RWPE2 (cell line): ENCODE data around the gene EHD4.

Experiments used
- ATAC-seq: fragments of 200-7000 bp; cut with Tn5 transposase; 3 replicates; pipeline ENCODE4 v1.9.1; 2021; ENCODE audit warnings: low read depth
- DNase-seq: peaks from one replicate; pipeline ENCODE4 v3.0.0-alpha.2; 2020; ENCODE audit warnings: low spot score
- H3K27ac ChIP-seq: fragments of 450-650 bp; 2 replicates; pipeline ENCODE4 v1.5.1; 2017; ENCODE audit warnings: mild to moderate bottlenecking; ENCODE audit not compliant: poor library complexity, severe bottlenecking
- H3K27me3 ChIP-seq: fragments of 250-450 bp; sonication (Bioruptor Pico); 2 replicates; pipeline ENCODE4 v1.5.1; 2021; ENCODE audit warnings: mild to moderate bottlenecking, moderate library complexity; ENCODE audit not compliant: insufficient read depth, poor library complexity, severe bottlenecking
- H3K36me3 ChIP-seq: fragments of 250-450 bp; sonication (Bioruptor Pico); 2 replicates; pipeline ENCODE4 v1.5.1; 2020; ENCODE audit warnings: low read depth, mild to moderate bottlenecking, moderate library complexity
- H3K4me1 ChIP-seq: fragments of 250-450 bp; sonication (Bioruptor Pico); 2 replicates; pipeline ENCODE4 v1.5.1; 2021; ENCODE audit warnings: mild to moderate bottlenecking, moderate library complexity; ENCODE audit not compliant: insufficient read depth, poor library complexity, severe bottlenecking
- H3K4me3 ChIP-seq: fragments of 250-450 bp; sonication (Bioruptor Pico); 2 replicates; pipeline ENCODE4 v1.5.1; 2021; ENCODE audit warnings: mild to moderate bottlenecking, moderate library complexity; ENCODE audit not compliant: severe bottlenecking
- H3K9me3 ChIP-seq: fragments of 250-450 bp; sonication (Bioruptor Pico); 2 replicates; pipeline ENCODE4 v1.5.1; 2021; ENCODE audit warnings: mild to moderate bottlenecking, moderate library complexity; ENCODE audit not compliant: severe bottlenecking
- CTCF ChIP-seq: fragments of 450-650 bp; IDR thresholded peaks from one replicate; pipeline ENCODE4 v1.5.1; 2017; ENCODE audit warnings: mild to moderate bottlenecking, moderate library complexity; ENCODE audit not compliant: poor library complexity, severe bottlenecking

Gene EHD4

GRCh38 chr15:41881920-41882688, 90.3 kb downstream of the EHD4 start:
- H3K4me1 ChIP-seq, result peaks cover 3% of the 10 kb centered on the region
- no peak for TF ChIP-seq CTCF
- no peaks in the 10 kb centered on the region for H3K27me3 ChIP-seq
- ATAC-seq (peak; percentile 6; the same call in 1 of the 3 replicates), DNase-seq (no peak)
- H3K4me3 ChIP-seq, result no peak overlapping the region
- no peak overlapping the region for H3K27ac ChIP-seq
- no peaks in the 10 kb centered on the region for H3K36me3 ChIP-seq
- no peaks in the 10 kb centered on the region for H3K9me3 ChIP-seq

- no peak overlapping the region for H3K4me3 ChIP-seq
- ATAC-seq, result no peak
These were observed 90.8 kb downstream of the EHD4 start for GRCh38 chr15:41881550-41881919.

GRCh38 chr15:41881086-41881485, 91.3 kb downstream of the EHD4 start:
- Histone ChIP-seq H3K4me1 (peaks cover 3% of the 10 kb centered on the region), H3K9me3 (no peaks in the 10 kb centered on the region), H3K4me3 (no peak overlapping the region), H3K27ac (no peak overlapping the region), H3K27me3 (no peaks in the 10 kb centered on the region), H3K36me3 (no peaks in the 10 kb centered on the region)
- ATAC-seq (no peak), DNase-seq (no peak)
- TF ChIP-seq CTCF, result no peak

More at GRCh38 chr15:41881550-41881919, 90.8 kb downstream of the EHD4 start:
- TF ChIP-seq CTCF, result no peak
- no peak overlapping the region for H3K27ac ChIP-seq
- no peak for DNase-seq
- no peaks in the 10 kb centered on the region for H3K27me3 ChIP-seq
- H3K9me3 ChIP-seq, result no peaks in the 10 kb centered on the region
- H3K36me3 ChIP-seq, result no peaks in the 10 kb centered on the region
- H3K4me1 ChIP-seq, result peaks cover 3% of the 10 kb centered on the region

DNA sequence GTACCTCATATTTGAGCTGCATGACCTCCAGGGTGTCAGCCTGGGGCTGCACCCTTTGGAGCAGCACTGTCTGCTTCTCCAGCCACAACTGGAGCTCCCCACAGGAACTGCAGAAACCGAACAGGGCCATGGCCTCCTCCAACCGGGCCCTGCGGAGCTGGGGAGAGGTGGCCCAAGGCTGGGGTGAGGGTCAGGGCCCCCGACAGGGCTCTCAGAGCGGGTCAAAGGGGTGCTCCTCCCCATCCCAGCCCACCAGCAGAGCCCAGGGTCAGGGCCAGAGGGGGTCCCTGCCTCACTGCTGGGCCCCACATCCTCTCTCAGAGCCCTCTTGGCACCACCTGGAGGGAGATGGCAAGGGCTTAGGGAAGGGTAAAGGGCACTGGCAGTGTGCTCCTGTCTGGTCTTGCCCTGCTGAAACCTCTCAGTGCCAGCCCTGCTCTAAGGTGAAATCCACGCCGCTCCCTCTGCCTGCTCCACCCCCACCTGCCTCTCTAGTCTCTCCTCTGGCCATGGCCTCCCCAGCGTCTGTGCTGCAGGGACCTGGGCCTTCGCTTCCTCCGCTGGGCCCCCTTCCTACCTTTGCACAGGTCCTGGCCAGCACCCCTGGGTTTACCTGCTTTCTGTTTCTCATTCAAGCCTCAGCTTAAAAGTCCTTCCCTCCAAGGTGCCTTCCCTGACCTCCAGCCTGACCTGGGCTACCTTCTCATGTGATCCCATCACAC, 92.0 kb downstream of the EHD4 start:
- Histone ChIP-seq H3K4me1 (peaks cover 3% of the 10 kb centered on the region), H3K9me3 (no peaks in the 10 kb centered on the region), H3K4me3 (no peak overlapping the region), H3K27me3 (no peaks in the 10 kb centered on the region), H3K27ac (no peak overlapping the region), H3K36me3 (no peaks in the 10 kb centered on the region)
- ATAC-seq (no peak), DNase-seq (no peak)
- no peak for TF ChIP-seq CTCF
